Measurements from ENCODE around the gene CRIP1. TPM values are rescaled to one million over a fixed set of nuclear protein-coding genes. Genes with fewer than 3 reads are reported as not detected.

Gene CRIP1
- total RNA-seq, 1 experiment from 2014 or later = 6.9 TPM

- H3K27ac Mint-ChIP-seq = no peak overlapping the region
- H3K9me3 ChIP-seq (ENCODE audit: control insufficient read depth, low read depth, low read length) = no peaks in the 10 kb centered on the region
- no peaks in the 10 kb centered on the region for H3K4me1 Mint-ChIP-seq
- H2BK15ac ChIP-seq (ENCODE audit: low read depth, low read length) = no peak overlapping the region
- H2AFZ ChIP-seq (ENCODE audit: low read length) = no peak overlapping the region
- no peak overlapping the region for H3K14ac ChIP-seq (ENCODE audit: insufficient read depth, low read length)
- H2BK5ac ChIP-seq (ENCODE audit: insufficient read length, low read length) = no peak overlapping the region
- H3K27me3 Mint-ChIP-seq (ENCODE audit: low read depth) = peaks cover 86% of the 10 kb centered on the region
- H3K23me2 ChIP-seq (ENCODE audit: insufficient read length, low read depth, low read length, poor library complexity, severe bottlenecking) = no peaks in the 10 kb centered on the region
- no peak overlapping the region for H2BK120ac ChIP-seq (ENCODE audit: low read depth, low read length, poor library complexity, severe bottlenecking)
- no peaks in the 10 kb centered on the region for H3K4me1 ChIP-seq (ENCODE audit: insufficient read depth, low read length)
- no peak overlapping the region for H2AK5ac ChIP-seq (ENCODE audit: insufficient read length, low read length)
- peaks cover 0 to 41% of the 10 kb centered on the region in 2 experiments; a peak in 4 of 5 replicates for H3K9me3 Mint-ChIP-seq
- TF ChIP-seq CTCF (conservative IDR thresholded peaks at IDR 0.05) = no peak
- no peak overlapping the region for H3K9ac ChIP-seq (ENCODE audit: extremely low read depth, insufficient read length, low read length)
- no peaks in the 10 kb centered on the region for H3K36me3 Mint-ChIP-seq (ENCODE audit: insufficient read depth in 1 of 3, low read depth in 3 of 3)
- WGBS (ENCODE audit: extremely low coverage, insufficient read length, low lambda C conversion rate) = no CpG with 5 or more reads among the region's 14 CpGs
- no peak overlapping the region for H2BK20ac ChIP-seq (ENCODE audit: low read depth, low read length, poor library complexity, severe bottlenecking)
- no peak overlapping the region for H3K23ac ChIP-seq (ENCODE audit: insufficient read length, low read depth, low read length)
- H2BK12ac ChIP-seq (ENCODE audit: insufficient read length, low read depth, low read length) = no peak overlapping the region
- no peak overlapping the region for H3K56ac ChIP-seq (ENCODE audit: insufficient read length, low read depth, low read length)
- no peak overlapping the region for H4K91ac ChIP-seq (ENCODE audit: insufficient read length, low read depth, low read length)
- no peak overlapping the region for H3K4me3 Mint-ChIP-seq
- no peak for DNase-seq
- H3K4me2 ChIP-seq (ENCODE audit: insufficient read depth, insufficient read length, low read length) = no peak overlapping the region
- no peaks in the 10 kb centered on the region for H4K20me1 ChIP-seq (ENCODE audit: control insufficient read depth, insufficient read depth, insufficient read length)
- H3K79me1 ChIP-seq (ENCODE audit: insufficient read depth, low read depth, low read length, poor library complexity, severe bottlenecking) = no peaks in the 10 kb centered on the region
- H3T11ph ChIP-seq (ENCODE audit: low read length) = no peak overlapping the region
- no peaks in the 10 kb centered on the region for H3K79me2 ChIP-seq (ENCODE audit: insufficient read depth, low read length)
- no peak overlapping the region for H3K18ac ChIP-seq (ENCODE audit: insufficient read length, low read depth, low read length)
- no peaks in the 10 kb centered on the region; the same call in 1 of the 2 replicates for H3K27me3 ChIP-seq (ENCODE audit: insufficient read depth, low read length)
- no peak overlapping the region for H3K27ac ChIP-seq (ENCODE audit: insufficient read length, low read depth, low read length)
- H4K8ac ChIP-seq (replicated peaks; ENCODE audit: insufficient read length, low read depth, low read length) = no peak overlapping the region
- H4K5ac ChIP-seq (ENCODE audit: insufficient read length, low read depth, low read length) = no peak overlapping the region
- no peak overlapping the region for H3K4ac ChIP-seq (ENCODE audit: low read depth, low read length)
These were observed 33.4 kb downstream of the CRIP1 start for GRCh38 chr14:105519946-105520698.
